Mesangial cell (primary cell): Measurements from ENCODE around the gene PRSS58. TPM values are rescaled to one million over a fixed set of nuclear protein-coding genes. Genes with fewer than 3 reads are reported as not detected.

Source experiments
- total RNA-seq: library from RNA; depleted of rRNA; stranded (reverse); fragments of >200 nt; gene quantifications from 2 replicates; pipeline ENCODE4 v1.2.3, GENCODE V29; 2015

PRSS58 gene, protein sequence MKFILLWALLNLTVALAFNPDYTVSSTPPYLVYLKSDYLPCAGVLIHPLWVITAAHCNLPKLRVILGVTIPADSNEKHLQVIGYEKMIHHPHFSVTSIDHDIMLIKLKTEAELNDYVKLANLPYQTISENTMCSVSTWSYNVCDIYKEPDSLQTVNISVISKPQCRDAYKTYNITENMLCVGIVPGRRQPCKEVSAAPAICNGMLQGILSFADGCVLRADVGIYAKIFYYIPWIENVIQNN
- total RNA-seq = not detected in 2 replicates

DNA sequence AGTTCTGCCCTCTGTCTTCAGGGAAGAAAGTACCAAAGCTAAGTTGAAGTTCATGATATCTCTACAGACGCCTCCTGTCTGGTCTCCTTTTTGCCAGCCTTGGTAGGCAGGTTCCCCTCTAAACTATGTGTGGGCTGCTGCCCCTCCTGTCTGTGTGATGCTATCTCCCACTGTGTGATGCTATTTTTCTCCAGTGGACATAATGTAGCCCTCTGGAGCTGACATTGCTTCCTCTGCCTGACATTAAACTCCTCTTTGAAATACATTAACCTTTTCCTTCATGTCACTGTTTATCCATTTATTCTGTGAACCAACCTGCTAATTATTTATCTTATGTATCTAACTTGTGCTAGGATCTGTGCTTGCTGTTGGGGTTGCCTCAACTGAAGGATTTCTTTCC is at the start of gene PRSS58:
PRSS58 (minus strand) TSS at position 101 of the 400 bp plus-strand sequence. CDS start 351 bp downstream, outside the sequence.

Other genes with a start within 250 kb of the PRSS58 start
- gene MGAM2, start 146.3 kb downstream of the PRSS58 start, total RNA-seq = under 0.01 TPM in 1 of 2 replicates, not detected in the other